GM19023 (cell line): ENCODE measurements around the gene GAB4.
"Not testable (repeated sequence)": the region's sequence is repeated elsewhere in the genome, so short reads cannot be mapped to it uniquely, and the experiment has no call there.

Experiments used
- ATAC-seq: cut with Tn5 transposase; IDR thresholded peaks from one replicate; pipeline ENCODE4 v1.9.1; 2021; ENCODE audit warnings: mild to moderate bottlenecking, moderate library complexity; ENCODE audit not compliant: unreplicated experiment

Gene GAB4

DNA sequence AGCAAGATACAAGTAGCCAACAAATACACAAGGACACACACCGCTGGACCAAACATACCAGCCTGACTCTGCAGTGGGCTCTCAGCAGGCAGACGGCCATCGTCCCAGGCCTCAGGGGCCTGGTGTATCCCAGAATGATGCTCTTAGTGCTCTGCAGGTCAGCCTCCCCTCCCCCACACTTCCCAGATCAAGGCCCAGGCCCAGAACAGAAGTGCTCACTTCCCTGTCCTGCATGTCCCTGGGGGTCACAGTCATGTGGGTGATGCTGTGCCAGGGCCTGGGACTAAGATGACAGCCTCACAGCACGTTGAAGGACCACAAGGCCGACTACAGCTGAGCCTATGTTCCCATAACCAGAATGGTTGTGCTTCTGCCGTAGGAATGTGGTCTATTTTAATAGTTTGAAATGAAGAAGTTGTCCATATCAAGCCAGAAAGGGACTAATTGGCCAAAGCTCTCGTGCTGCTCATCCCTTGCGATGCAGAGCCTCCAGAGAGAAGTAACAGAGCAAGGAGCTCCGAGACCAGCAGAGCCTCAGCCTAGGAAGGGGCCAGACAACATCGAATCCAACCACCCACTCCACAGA, 48.6 kb downstream of the GAB4 start:
- ATAC-seq = no peak

DNA sequence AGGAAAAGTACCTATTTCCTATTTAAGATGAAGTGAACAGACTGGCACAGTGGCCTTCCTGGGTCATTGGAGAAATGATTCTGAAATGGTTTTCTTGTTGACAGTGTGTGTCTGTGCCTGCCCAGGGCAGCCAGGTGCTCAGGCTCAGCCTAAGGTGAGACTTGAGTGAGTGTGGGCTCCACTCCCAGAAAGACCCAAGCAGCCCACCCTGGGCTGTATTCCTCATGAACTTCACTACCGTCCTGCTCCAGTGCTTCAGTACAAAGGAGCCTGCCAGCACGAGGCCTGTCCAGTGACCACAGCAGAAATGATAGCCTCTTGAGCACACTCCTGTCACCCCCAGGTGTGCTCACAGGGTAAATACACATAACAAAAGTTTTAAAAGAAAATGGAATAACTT, 49.5 kb downstream of the GAB4 start:
- no peak for ATAC-seq

DNA sequence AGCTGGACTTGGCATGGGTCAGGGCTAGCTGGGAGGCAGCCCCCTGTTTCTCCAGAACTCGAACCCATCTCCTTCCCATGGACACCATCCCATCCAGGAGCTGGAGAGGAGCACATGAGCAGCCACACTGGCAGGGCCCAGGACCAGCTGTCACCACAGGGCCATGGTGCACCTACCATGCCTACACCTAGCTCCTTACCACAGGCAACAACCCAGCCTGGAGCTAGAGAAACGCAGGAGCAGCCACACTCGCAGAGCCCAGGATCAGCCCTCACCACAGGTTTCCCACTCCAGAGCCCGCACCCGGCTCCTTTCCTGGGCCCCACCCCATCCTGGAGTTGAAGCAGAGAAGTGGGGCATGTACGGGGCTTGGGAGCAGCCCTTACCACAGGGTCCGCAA, 50.2 kb downstream of the GAB4 start:
- ATAC-seq = no peak

DNA sequence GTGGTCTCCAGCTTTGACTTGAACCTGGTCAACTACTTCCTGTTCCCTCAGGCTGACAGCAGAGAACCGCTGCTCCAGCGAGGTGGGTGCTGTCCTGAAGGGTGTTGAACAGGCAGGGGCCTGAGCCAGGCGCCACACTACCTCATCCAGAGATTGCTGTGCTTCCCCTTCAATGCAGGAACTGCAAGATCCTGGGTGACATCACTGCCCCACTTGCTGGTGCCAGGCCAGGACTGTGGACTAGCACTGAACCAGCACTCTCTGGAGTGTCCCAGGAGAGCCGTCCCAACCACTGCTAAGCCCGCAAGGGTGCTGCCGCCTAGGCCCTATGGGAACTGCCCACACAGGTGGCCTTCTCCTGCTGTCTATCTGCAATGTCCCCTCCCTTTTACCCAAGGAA, 51.7 kb downstream of the GAB4 start:
- ATAC-seq = no peak

DNA sequence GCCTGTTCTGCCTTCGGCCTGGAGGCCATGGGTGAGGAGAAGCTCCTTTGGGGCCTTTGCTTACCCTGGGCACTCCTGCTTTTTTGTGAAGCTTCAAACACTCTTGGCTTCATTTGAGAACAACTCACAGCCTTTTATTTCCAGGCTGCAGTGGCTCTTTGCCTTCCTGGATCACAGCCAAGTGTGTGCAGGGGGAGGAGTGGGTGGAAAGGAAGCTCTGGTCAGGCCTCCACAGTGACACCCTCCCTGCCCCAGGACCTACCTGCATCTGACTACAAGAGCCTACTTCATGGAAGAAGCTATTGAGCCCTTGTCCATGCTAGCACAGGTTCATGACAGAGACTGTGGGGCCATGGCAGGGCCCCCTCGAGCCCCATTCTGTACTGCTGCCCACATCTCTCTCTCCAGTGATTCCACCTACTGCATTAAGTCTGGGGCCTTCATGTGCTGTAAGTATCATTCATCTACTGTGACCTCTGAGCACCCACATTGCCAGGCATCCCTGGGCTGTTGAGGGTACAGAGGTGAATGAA, 52.3 kb downstream of the GAB4 start:
- ATAC-seq = no peak

DNA sequence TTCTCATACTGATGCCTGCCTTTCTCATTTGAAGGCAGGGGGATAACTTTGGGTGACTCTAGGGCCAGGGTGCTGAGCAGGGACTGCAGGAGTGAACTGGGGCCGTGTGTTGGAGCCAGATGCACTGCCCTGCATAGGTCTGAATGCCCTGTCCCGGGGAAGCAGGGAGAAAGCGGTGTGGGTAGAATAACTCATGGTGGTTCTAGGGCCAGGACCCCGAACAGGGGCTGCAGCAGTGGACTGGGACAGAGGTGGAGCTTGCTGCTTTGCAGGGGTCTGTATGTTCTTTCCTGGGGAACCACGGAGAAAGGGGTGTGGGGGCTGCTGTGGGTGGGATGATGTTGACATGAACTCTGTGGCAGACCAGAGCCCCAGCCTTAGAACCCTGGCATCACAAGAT, 52.9 kb downstream of the GAB4 start:
- no peak for ATAC-seq

DNA sequence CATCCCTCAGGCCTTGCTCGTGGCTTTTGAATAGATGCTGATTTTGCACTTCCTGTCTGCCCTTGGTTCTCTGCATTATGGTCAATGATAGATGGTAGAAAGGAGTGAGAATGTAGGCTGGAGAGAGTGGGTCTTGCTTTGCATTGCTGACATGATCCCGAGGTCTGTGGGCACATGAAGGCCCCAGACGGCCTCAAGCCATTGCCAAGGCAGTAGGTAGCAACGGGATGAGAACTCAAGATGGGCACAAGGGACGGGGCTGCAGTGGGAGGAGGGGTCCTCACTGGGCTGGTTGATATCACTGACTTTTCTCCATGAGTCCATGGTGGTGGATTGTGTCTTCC, 54.0 kb downstream of the GAB4 start:
- no peak for ATAC-seq

DNA sequence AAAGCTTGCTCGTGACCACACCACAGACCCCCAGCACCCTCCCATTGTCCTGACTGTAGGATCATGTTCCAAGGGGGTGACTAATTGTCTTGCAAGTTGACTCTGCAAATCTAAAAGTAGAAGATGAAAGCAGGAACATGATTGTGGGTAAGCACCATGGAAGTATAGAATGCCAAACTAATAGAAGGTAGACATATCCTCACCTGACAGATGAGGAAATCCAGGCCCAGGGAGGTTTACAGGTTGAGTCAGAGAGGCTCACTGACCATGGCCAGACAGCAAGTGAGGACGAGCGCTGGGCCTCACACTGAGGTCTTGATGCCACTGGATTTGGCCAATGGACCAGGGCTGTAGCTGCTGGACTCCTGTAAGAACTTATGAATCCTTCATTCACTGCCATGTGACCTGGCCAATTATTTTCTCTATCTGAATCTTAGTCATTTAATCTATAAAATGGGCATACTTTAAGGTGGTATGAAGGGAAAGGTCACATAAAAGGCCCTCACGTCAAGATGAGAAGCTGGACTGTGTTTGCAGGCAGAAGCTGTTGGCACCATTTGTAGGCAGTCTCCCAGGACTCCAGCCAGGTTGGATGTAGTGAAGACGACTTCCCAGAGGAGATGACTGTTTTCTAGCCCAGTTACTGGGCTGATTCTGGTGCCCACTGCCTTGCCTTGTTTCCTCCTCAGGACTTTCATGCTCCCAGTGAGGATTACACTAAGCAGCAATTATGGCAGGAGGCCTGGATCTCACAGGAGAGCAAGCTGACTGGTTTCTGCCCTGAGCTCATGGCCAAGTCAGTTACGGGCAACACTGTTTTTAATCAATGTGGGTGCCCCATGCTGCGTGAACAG, 54.6 kb downstream of the GAB4 start:
- ATAC-seq = no peak

DNA sequence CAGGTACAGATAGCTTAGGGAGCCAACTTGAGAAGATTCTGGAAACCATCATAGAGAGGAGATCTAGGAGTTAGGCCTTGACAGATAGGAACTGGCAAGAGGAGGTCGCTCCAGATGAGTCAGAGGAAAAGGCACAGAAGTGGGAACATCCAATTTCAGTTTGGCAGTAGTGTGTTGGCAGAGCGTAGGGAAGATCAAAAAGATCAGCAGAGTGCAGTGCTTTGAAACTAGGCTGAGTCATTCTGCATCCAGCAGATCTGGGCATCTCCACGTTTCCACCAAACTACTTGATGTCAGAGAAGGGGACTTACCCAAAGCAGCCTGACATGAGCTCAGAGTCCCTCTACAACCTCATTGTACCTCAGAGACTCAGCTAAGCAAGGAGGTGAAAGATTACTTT, 58.5 kb downstream of the GAB4 start:
- no peak for ATAC-seq

DNA sequence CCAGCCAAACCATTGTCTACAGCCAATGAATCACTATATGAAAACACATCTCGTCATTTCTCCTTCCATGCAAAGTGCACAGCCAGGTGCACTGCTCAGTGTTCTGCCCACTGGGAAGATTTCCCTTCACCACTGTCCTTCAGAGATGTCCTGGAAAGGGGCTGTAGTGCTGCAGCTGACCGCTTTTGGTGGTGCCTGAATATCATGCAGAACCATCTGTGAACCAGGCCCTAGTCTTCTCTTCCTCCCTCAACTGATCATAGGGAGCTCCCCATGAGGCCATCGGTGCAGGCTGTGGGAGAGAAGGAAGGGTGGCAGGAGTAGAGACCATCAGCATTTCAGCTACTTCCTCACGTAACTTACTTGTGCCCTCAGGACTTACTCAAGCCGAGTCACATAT, 70.2 kb downstream of the GAB4 start:
- no peak for ATAC-seq

DNA sequence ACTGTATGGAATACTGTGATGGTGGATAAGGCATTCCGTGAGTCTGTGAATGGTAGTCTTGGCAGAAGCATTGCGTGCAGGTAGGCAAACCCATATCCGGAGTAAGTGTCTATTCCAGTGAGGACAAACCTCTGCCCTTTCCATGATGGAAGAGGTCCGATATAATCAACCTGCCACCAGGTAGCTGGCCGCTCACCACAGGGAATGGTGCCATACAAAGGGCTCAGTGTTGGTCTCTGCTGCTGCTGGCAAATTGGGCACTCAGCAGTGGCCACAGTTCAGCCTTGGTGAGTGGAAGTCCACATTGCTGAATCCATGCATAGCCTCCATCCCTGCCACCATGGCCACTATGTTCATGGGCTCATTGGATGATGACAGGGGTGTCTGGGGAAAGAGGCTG, 70.8 kb downstream of the GAB4 start:
- not testable (repeated sequence) for ATAC-seq

DNA sequence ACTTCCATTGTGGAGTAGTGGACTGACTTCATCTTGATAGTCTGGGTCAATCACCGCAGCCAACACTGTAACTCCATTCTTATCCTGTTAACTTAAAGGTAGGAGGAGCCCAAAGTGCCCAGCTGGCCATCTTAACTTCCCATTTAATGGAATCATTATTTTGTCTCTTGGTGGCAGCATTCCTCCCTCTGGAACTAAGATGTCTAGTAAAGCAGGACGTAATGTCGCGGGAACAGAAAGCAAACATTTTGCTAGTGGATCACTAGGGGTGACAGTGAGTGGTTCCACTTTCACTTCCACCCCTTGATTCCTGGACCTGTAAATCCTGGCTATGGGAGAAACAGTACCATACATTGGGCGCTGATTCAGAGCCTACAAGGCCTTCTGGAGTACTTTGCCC, 71.4 kb downstream of the GAB4 start:
- no peak for ATAC-seq

DNA sequence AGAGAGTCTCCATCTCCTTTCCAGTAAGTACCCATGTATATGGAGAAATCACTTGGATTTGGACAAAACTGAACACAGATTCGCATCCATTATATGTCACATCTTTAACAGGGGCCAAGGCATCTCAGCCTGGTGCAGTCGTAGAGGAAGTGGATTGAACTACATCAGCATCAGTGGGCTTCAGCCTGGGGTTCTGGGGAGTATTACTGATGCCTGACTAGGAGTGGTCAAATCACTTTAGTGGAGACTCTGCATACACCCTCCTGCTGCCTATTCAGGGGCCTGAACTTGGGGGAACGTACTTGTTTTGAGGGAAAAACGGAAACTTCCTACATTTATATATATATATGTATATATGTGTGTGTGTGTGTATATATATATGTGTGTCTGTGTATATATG, 72.8 kb downstream of the GAB4 start:
- no peak for ATAC-seq

DNA sequence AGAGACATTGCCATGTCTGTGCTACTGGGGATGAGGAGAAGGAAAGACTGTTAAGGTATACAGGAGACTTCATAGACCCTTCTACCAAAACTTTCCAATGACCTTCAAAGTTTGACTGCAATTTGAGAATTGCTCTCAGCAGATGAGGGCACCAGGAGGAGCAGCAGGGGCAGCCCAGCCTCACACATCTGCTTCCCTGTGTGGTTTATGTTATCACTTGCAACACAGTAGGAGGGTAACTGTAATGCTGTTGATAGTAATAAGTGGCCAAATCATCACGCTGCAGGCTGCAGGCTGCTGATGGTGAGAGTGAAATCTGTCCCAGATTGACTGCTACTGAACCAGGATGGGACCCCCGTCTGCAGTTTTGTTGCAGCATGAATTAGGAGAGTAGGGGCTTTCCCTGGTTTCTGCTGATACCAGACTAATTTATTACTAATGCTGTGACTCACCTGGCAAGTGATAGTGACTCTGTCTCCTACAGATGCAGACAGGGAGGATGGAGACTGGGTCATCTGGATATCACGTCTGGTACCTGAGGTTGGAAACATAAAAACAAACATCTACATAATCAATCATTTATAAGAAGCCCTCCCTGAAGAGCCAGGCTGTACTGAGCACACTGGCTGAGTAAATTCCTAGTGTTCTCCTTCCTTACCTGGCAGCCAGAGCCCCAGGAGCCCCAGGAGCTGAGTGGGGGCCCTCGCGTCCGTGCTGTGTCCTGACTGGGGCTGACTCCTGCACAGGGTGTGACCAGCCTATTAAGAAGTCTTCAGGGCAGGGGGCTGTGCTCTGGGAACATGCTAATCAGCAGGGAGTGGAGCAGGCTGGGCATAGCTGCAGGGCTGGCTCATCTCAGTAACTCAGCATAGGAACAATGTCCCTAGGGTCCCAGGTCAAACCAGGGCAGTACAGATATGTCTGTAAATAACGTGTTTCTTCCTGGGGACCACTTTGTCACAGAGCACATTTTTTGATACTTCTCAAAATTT, 74.4 kb downstream of the GAB4 start:
- no peak for ATAC-seq

DNA sequence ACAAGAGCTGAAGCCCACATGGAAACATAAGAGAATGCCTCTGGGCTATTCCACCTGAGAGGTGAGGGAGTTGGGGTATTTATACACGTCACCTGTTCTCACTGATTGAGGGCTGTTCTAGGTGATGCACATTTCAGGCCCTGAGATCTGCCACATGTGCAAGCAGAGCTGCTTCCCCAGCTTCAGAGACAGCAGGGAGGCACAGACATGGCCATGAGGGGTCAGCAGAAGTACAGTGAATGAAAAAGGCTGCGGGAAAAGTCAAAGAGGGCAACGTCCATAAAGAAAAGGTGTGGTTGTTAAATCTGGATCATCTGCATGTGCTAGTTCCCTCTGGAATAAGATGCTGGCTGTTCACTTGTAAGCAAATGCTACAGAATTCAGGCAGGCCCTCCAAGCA, 75.4 kb downstream of the GAB4 start:
- ATAC-seq = no peak

DNA sequence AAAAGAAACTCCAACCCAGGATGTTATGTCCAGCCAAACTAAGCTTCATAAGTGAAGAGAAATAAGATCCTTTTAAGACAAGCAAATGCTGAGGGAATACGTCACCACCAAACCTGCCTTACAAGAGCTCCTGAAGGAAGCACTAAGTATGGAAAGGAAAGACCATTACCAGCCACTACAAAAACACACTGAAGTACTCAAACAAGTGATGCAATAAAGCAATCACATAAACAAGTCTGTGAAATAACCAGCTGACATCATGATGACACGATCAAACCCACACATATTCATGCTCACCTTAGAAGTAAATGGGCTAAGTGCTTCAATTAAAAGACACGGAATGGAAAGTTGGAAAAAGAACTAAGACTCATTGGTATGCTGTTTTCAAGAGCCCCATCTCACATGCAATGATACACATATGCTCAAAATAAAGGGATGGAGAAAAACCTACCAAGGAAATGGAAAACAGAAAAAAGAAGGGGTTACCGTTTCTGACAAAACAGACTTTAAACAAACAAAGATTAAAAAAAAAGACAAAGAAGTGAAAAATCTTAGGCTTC, 82.5 kb downstream of the GAB4 start:
- no peak for ATAC-seq

DNA sequence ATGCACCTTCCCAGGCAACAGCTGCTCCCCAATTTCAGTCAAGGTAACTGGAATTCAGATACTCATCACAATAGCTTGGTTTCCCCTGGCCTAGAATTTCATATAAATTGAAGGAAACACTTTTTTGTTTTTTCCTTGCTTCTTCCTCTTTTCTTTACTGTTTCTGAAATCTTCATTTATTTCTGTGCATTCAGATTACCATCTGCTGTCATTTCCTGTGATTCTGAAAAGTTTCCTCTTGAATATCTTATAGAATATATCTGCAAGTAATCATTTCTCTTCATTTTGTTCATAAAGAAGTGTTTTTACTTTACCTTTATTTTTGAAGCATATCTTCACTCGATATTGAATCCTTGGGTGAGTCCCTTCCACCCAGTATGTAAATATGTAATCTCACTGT, 85.3 kb downstream of the GAB4 start:
- no peak for ATAC-seq

DNA sequence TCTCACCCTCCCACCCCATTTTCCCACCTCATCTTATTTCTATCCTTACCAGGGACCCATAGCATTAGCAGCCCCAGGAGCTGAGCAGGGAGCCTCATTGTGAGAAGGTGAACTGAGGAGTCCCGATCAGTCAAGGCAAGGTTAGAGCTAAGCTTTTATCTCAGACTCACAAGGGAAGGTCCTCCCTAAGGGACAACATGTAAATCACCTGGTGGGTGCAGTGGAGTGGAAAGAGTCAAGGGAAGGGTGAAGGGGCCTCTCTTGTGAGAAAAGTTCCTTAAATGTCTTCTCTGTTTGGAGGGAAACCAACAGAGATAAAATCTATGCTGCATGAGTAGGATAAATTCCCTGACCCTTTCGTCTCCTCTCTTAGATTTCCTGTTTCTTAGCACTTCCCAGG, 85.9 kb downstream of the GAB4 start:
- ATAC-seq = no peak

DNA sequence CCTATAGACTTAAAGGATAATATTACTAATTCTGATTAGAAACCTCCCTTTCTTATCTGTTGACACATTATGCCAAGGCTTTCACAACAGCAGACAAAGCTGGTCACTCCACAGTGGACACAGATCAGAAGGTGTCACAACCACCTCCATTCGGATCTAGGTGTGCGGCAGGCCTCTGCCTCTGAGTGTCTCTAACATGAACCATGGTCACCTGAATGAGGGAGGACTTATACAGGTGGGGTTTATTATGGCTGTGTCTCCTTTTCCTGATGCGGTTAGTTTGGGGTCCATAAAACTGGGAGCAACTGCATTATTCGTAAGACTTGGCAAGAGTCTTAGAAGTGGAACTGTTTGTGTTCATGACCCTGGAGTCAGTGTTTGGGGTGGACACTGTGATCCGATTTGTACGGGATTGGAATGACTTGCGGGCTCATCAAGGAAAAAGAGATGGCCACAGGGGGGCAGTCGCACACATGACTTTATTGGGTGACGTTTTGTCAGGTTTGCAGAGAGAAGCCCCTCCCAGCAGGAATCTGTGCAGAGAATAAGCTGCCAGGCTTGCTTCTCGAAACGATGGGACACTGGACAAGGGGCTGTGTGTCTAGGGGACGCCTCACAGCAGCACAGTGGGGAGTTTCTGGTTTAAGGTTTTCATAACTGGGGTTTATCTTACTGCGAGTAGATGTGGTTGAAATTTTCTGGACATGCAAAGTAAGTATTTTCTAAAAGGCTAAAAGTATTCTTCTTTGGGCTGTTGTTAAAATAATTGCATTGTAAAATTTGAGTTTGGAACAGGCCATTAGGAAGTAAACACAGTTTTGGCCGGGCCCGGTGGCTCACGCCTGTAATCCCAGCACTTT, 90.6 kb downstream of the GAB4 start:
- ATAC-seq = no peak

DNA sequence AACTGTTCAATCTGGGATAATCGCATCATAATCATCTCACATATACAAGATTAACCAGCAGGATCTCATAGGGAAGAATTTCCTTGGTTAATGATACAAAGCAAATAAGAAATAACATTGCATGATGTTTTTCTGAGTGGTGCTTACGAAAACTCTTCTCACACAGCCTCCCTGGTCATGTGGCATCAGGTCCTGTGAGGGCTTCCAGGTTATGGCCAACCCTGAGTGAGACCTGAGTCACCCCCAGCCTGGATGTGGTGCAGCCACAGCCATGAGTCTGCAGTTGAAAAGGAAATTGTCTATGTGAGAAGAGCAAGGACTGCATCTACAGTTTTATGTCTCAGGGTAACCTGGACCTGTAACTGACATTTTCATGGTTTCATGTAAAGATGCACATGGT, 92.3 kb downstream of the GAB4 start:
- ATAC-seq = no peak
